B cell (primary cell): ENCODE data around the gene EIF2S1. TPM values are rescaled to one million over a fixed set of nuclear protein-coding genes. Genes with fewer than 3 reads are reported as not detected.

Experiments used
- ATAC-seq: fragments of 200-7000 bp; cut with Tn5 transposase; one replicate; pipeline ENCODE4 v1.10.0; 2021; ENCODE audit warnings: low read depth, mild to moderate bottlenecking, moderate number of reproducible peaks, moderate library complexity
- CTCF ChIA-PET: fragments of 350-600 bp; sonication (Branson Sonifier 250); formaldehyde crosslinking; loops from one replicate; lab custom pipeline; 2021; ENCODE audit warnings: antibody characterized with exemption, inconsistent platforms; lab: Charles Lee
- POLR2A ChIA-PET: fragments of 350-600 bp; sonication (Branson Sonifier 250); formaldehyde crosslinking; loops from one replicate; lab custom pipeline; 2021; ENCODE audit warnings: antibody characterized with exemption; lab: Charles Lee
- DNase-seq: peaks from one replicate; pipeline ENCODE4 v3.0.0; 2013
- H2AFZ ChIP-seq: 2 replicates; pipeline ENCODE4 v1.6.1; 2012; ENCODE audit warnings: mild to moderate bottlenecking, low read depth, low read length; ENCODE audit not compliant: insufficient read depth, poor library complexity, severe bottlenecking
- H3K27ac ChIP-seq, 2 donors: 1 replicate in 1 of 2; 2 replicates in 1 of 2; pipeline ENCODE4 v1.5.1; 2012 to 2013; ENCODE audit warnings: low read length in 2 of 2, mild to moderate bottlenecking in 2 of 2, moderate library complexity in 1 of 2
- H3K27me3 ChIP-seq, 4 experiments: fragments of 200-600 bp in 1 of 4; sonication (generic) in 1 of 4; replicated peaks in 1 of 4; 1 replicate in 2 of 4; 2 replicates in 2 of 4; pipeline versions ENCODE4 v1.6.1 to v1.7.0; 2013 to 2016; ENCODE audit warnings: low read length in 3 of 4, mild to moderate bottlenecking in 2 of 4, mixed read lengths in 1 of 4, moderate library complexity in 1 of 4; ENCODE audit not compliant: insufficient read depth in 4 of 4, control insufficient read depth in 3 of 4; ENCODE audit errors: control extremely low read depth in 1 of 4
- H3K36me3 ChIP-seq, 2 experiments: replicated peaks in 1 of 2; 1 replicate in 1 of 2; 2 replicates in 1 of 2; pipeline versions ENCODE4 v1.6.1 to v1.7.1; 2013; ENCODE audit warnings: low read length in 1 of 2; ENCODE audit not compliant: insufficient read depth in 2 of 2, control insufficient read depth in 1 of 2; ENCODE audit errors: control extremely low read depth in 1 of 2, extremely low read depth in 1 of 2
- H3K4me1 ChIP-seq, 2 donors: fragments of 200-600 bp in 1 of 2; sonication (generic) in 1 of 2; 1 replicate in 1 of 2; 2 replicates in 1 of 2; pipeline versions ENCODE4 v1.5.1 to v1.6.1; 2013 to 2017; ENCODE audit warnings: low read length in 2 of 2; ENCODE audit not compliant: control insufficient read depth in 2 of 2, insufficient read depth in 2 of 2
- H3K4me2 ChIP-seq: replicated peaks from 2 replicates; pipeline ENCODE3; 2012; ENCODE audit warnings: mild to moderate bottlenecking, low read depth, low read length; ENCODE audit not compliant: poor library complexity, severe bottlenecking
- H3K4me3 ChIP-seq, 5 experiments: fragments of 200-600 bp in 1 of 5; sonication (generic) in 1 of 5; 1 replicate in 3 of 5; 2 replicates in 2 of 5; pipeline versions ENCODE4 v1.5.1 to v1.7.0; 2011 to 2016; ENCODE audit warnings: low read length in 4 of 5, mild to moderate bottlenecking in 4 of 5, low read depth in 2 of 5, control low read depth in 1 of 5, moderate library complexity in 1 of 5; ENCODE audit not compliant: insufficient read depth in 1 of 5; ENCODE audit errors: control extremely low read depth in 1 of 5, extremely low read depth in 1 of 5
- H3K79me2 ChIP-seq: fragments of 200-600 bp; sonication (generic); one replicate; pipeline ENCODE4 v1.6.0; 2016; ENCODE audit warnings: low read length; ENCODE audit not compliant: control insufficient read depth, insufficient read depth
- H3K9ac ChIP-seq: fragments of 200-600 bp; sonication (generic); 2 replicates; pipeline ENCODE4 v1.6.1; 2017; ENCODE audit warnings: mild to moderate bottlenecking, low read length, moderate library complexity
- H3K9me3 ChIP-seq, 3 donors: one replicate each; pipeline versions ENCODE4 v1.6.1 to v1.7.1; 2013; ENCODE audit warnings: low read length in 2 of 3; ENCODE audit not compliant: control insufficient read depth in 2 of 3, insufficient read depth in 1 of 3; ENCODE audit errors: control extremely low read depth in 1 of 3
- H4K20me1 ChIP-seq: 2 replicates; pipeline ENCODE4 v1.6.0; 2012; ENCODE audit warnings: mild to moderate bottlenecking, low read length; ENCODE audit not compliant: insufficient read depth, control insufficient read depth, poor library complexity, severe bottlenecking
- H3K27ac Mint-ChIP-seq: one replicate; pipeline ENCODE4 v1.8.0; 2021; ENCODE audit warnings: mixed read lengths
- H3K27me3 Mint-ChIP-seq: one replicate; pipeline ENCODE4 v1.8.0; 2021; ENCODE audit warnings: mixed read lengths
- H3K4me1 Mint-ChIP-seq: one replicate; pipeline ENCODE4 v1.8.0; 2021; ENCODE audit warnings: mixed read lengths
- H3K4me3 Mint-ChIP-seq: one replicate; pipeline ENCODE4 v1.8.0; 2021; ENCODE audit warnings: mixed read lengths
- H3K9me3 Mint-ChIP-seq: one replicate; pipeline ENCODE4 v1.8.0; 2022; ENCODE audit warnings: mixed read lengths; ENCODE audit not compliant: insufficient read depth
- CTCF ChIP-seq: fragments of 200-600 bp; IDR thresholded peaks from one replicate; pipeline ENCODE4 v1.8.0; 2022; ENCODE audit warnings: antibody characterized with exemption, mild to moderate bottlenecking
- EZH2 ChIP-seq: IDR thresholded peaks from 2 replicates; pipeline ENCODE4 v1.6.1; 2012; ENCODE audit warnings: borderline replicate concordance, low read depth, mild to moderate bottlenecking, moderate library complexity, low read length; ENCODE audit not compliant: insufficient read depth, poor library complexity, severe bottlenecking
- WGBS: methylation state at CpG from one replicate; pipeline ENCODE4 v1.1.5; 2013; ENCODE audit warnings: missing lambda C conversion rate; ENCODE audit not compliant: insufficient coverage; 5-methylcytosine and 5-hydroxymethylcytosine counted together
- intact Hi-C: fragments of 100-400 bp; cut with micrococcal nuclease; formaldehyde crosslinking; loops from one replicate; pipeline ENCODE4 v1.10.0; 2022
- polyA plus RNA-seq: library from polyadenylated mRNA; depleted of rRNA; stranded (reverse); fragments of >200 nt; gene quantifications from 2 replicates; pipeline ENCODE4 v1.2.3, GENCODE V29; 2012
- total RNA-seq, 2 donors: library from RNA; stranded (reverse); fragments of 120-200 nt in 1 of 2; gene quantifications; 1 replicate in 1 of 2; 2 replicates in 1 of 2; pipeline versions ENCODE4 v1.2.3 to v1.2.4, GENCODE V29; 2013 to 2022

EIF2S1 gene
- total and polyA plus RNA-seq, 2 donors (not counting 1 experiment from before 2014, with no cell fraction given) = 10.4 to 39.9 TPM

GRCh38 chr14:67426983-67427606 lies 67.0 kb downstream of the EIF2S1 start:
- TF ChIP-seq CTCF (peak; percentile 88), EZH2 (no peak)
- Mint-ChIP-seq H3K4me1 (peaks cover 3% of the 10 kb centered on the region), H3K9me3 (no peaks in the 10 kb centered on the region), H3K4me3 (no peak overlapping the region), H3K27ac (no peak overlapping the region), H3K27me3 (peaks cover 20% of the 10 kb centered on the region)
- peak overlapping the region; percentile 10 for H3K4me2 ChIP-seq
- ChIA-PET POLR2A (interaction anchor here (1.3 kb wide), 1 partner anchor 144 kb away, joined by 4 read pairs; no protein-coding TSS in a partner anchor), CTCF (interaction anchor here (0.7 to 23.4 kb wide), 45 partner anchors 9 to 284 kb away, joined by 3 to 863 read pairs (median 4); partner anchors contain the start of genes ARG2, ATP6V1D, PLEKHH1 and RDH12)
- intact Hi-C loops = loop anchor here (1.0 to 2.0 kb wide), 4 partner anchors 61 to 277 kb away; partner anchors contain the start of gene TMEM229B
- H4K20me1 ChIP-seq = no peaks in the 10 kb centered on the region
- no peaks in the 10 kb centered on the region for H3K36me3 ChIP-seq
- no peak overlapping the region for H3K4me3 ChIP-seq
- WGBS = 38% methylated on average over 22 of the region's 30 CpGs
- peaks cover 0 to 4% of the 10 kb centered on the region in 2 donors for H3K4me1 ChIP-seq
- peaks cover 0 to 2% (median 0%) of the 10 kb centered on the region in 3 donors for H3K9me3 ChIP-seq
- peak; percentile 90 for ATAC-seq
- peak; percentile 85 for DNase-seq
- no peak overlapping the region for H3K9ac ChIP-seq
- H3K27me3 ChIP-seq = peaks cover 0 to 25% (median 1%) of the 10 kb centered on the region in 4 experiments
- H3K27ac ChIP-seq = no peak overlapping the region
- peak overlapping the region; percentile 35 for H2AFZ ChIP-seq
- H3K79me2 ChIP-seq = no peaks in the 10 kb centered on the region

GRCh38 chr14:67428501-67429031 lies 68.4 kb downstream of the EIF2S1 start:
- Histone ChIP-seq H3K4me1 (peaks cover 0 to 4% of the 10 kb centered on the region in 2 donors), H3K4me2 (no peak overlapping the region), H3K9me3 (peaks cover 0 to 2% (median 0%) of the 10 kb centered on the region in 3 donors), H2AFZ (no peak overlapping the region), H4K20me1 (no peaks in the 10 kb centered on the region), H3K4me3 (no peak overlapping the region), H3K27me3 (peaks cover 0 to 23% (median 1%) of the 10 kb centered on the region in 4 experiments), H3K79me2 (no peaks in the 10 kb centered on the region), H3K27ac (no peak overlapping the region), H3K9ac (no peak overlapping the region), H3K36me3 (no peaks in the 10 kb centered on the region)
- H3K4me1 Mint-ChIP-seq = peaks cover 3% of the 10 kb centered on the region
- ChIA-PET CTCF (interaction anchor here (1.2 to 23.4 kb wide), 13 partner anchors 10 to 281 kb away, joined by 3 to 863 read pairs (median 26); partner anchors contain the start of genes RDH12 and TMEM229B), POLR2A (no interaction called here)
- ATAC-seq (no peak), DNase-seq (no peak)
- H3K4me3 Mint-ChIP-seq = no peak overlapping the region
- TF ChIP-seq EZH2 (no peak), CTCF (no peak)
- WGBS = 98% methylated on average over 5 of the region's 7 CpGs
- no peak overlapping the region for H3K27ac Mint-ChIP-seq
- peaks cover 17% of the 10 kb centered on the region for H3K27me3 Mint-ChIP-seq
- H3K9me3 Mint-ChIP-seq = no peaks in the 10 kb centered on the region
- intact Hi-C loops = no loop called here
